ENCODE results near the gene NOS3.
A peak's percentile ranks its signal among the peaks of the same experiment; 100 is the strongest.

The NOS3 gene

DNA sequence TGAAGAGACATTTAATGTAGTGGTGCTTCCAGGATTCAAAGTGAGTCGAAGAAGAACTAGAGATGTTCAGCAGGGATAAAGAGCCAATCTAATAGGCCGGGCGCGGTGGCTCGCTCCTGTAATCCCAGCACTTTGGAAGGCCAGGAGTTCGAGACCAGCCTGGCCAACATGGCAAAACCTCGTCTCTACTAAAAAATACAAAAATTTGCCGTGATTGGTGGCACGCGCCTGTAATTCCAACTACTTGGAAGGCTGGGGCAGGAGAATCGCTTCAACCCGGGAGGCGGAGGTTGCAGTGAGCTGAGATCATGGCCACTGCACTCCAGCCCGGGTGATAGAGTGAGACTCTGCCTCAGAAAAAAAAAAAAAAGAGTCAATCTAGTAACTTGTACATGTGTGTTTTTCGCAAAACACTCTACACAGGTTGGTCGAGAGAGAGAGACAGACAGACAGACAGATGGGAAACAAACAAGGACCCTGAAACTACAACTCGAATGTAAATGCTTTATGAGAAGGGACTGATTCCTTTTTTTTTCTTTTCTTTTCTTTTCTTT lies 38.2 kb downstream of the NOS3 start:
- no peak for DNase-seq (ENCODE audit: low read depth)
- peak overlapping the region; percentile 60 for H3K4me3 ChIP-seq (ENCODE audit: low read depth, low read length)
- TF ChIP-seq, protein P1, sequence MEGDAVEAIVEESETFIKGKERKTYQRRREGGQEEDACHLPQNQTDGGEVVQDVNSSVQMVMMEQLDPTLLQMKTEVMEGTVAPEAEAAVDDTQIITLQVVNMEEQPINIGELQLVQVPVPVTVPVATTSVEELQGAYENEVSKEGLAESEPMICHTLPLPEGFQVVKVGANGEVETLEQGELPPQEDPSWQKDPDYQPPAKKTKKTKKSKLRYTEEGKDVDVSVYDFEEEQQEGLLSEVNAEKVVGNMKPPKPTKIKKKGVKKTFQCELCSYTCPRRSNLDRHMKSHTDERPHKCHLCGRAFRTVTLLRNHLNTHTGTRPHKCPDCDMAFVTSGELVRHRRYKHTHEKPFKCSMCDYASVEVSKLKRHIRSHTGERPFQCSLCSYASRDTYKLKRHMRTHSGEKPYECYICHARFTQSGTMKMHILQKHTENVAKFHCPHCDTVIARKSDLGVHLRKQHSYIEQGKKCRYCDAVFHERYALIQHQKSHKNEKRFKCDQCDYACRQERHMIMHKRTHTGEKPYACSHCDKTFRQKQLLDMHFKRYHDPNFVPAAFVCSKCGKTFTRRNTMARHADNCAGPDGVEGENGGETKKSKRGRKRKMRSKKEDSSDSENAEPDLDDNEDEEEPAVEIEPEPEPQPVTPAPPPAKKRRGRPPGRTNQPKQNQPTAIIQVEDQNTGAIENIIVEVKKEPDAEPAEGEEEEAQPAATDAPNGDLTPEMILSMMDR (IDR thresholded peaks at IDR 0.05; ENCODE audit: insufficient read depth, low read depth, low read length, missing control alignments) = no peak

DNA sequence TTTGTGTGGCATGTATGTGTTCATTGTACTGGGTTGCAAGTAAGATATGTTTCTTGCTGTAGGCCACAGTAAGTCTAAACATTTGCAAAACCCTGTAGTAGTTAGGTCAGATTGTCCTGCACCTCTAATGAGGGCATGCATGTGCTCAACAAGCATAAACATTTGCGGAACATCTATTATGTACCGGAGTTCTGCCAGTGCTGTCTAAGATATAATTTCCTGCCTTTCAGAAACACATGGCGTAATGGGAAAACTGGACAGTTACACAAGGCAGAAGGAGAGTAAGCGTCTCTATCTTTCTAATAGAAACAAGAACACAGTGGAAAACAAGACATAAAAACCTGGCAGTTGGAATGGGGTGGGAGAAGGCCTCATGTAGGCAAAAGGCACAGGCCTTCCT lies 40.2 kb downstream of the NOS3 start:
- TF ChIP-seq, protein P1 (IDR thresholded peaks at IDR 0.05; ENCODE audit: insufficient read depth, low read depth, low read length, missing control alignments) = no peak
- no peak overlapping the region for H3K4me3 ChIP-seq (ENCODE audit: low read depth, low read length)
- no peak for DNase-seq (ENCODE audit: low read depth)

GRCh38 chr7:151032936-151033863 lies 42.4 kb downstream of the NOS3 start:
- DNase-seq (ENCODE audit: low read depth) = no peak

GRCh38 chr7:151033864-151034249 lies 43.0 kb downstream of the NOS3 start:
- no peak overlapping the region for H3K4me3 ChIP-seq (ENCODE audit: low read depth, low read length)
- TF ChIP-seq, protein P1 (IDR thresholded peaks at IDR 0.05; ENCODE audit: insufficient read depth, low read depth, low read length, missing control alignments) = no peak
- DNase-seq (ENCODE audit: low read depth) = no peak

More at GRCh38 chr7:151032936-151033863, 42.4 kb downstream of the NOS3 start:
- no peak overlapping the region for H3K4me3 ChIP-seq (ENCODE audit: low read depth, low read length)
- TF ChIP-seq, protein P1 (IDR thresholded peaks at IDR 0.05; ENCODE audit: insufficient read depth, low read depth, low read length, missing control alignments) = peak; percentile 2

DNA sequence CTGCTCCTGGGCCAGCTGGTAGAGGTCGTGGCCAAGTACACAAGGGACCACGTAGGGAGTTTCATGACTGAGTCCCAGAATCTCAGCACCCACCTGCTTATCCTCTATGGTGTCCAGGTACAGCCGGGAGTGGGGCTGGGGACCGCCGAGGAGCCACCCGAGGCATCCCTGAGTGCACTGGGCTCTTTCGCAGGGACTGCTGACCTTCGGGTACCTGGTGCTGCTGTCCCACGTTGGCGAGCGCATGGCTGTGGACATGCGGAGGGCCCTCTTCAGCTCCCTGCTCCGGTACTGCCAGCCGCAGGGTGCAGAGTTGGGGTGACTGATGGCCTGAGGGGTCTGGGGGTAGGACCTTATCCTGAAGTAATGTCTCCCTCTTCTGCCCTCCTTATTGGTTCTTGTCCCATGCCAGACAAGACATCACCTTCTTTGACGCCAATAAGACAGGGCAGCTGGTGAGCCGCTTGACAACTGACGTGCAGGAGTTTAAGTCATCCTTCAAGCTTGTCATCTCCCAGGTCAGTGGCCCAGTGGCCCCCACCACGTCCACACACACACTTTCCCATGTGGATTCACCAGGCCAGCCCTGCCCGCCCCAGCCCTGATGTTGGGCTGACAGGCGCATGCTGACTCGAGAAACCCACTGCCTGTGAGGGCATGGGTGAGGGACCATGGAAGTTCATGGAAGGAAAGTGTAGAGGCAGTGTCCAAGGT lies 43.7 kb downstream of the NOS3 start:
- H3K4me3 ChIP-seq (ENCODE audit: low read depth, low read length) = no peak overlapping the region
- TF ChIP-seq, protein P1 (IDR thresholded peaks at IDR 0.05; ENCODE audit: insufficient read depth, low read depth, low read length, missing control alignments) = no peak
- no peak for DNase-seq (ENCODE audit: low read depth)

DNA sequence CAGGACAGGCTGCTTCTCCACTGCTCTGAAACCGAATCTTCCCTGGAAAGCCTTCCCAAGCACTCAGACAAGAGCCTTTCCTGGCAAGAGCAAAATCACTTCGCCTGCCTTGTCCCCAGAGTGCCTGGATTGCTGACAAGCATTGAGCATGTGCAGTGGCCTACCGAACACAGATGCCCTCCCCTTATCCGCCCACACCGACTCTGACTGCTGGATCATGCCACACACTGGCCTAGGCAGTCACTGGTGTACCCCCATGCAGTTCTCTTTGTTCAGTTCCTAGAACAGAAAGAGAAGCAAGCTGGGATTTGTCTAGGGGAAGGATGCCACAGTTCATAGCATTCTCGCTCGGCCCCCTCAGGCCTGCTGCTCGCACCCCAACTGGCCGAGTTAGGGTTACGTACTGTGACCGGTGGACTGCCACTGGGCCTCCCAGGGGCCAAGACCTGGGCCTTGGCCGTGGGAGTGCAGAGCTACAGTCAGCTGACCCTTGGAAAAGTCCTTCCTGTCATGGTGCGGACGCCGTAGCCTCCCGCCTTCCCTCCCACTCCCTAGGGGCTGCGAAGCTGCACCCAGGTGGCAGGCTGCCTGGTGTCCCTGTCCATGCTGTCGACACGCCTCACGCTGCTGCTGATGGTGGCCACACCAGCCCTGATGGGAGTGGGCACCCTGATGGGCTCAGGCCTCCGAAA lies 44.4 kb downstream of the NOS3 start:
- DNase-seq (ENCODE audit: low read depth) = no peak
- TF ChIP-seq, protein P1 (IDR thresholded peaks at IDR 0.05; ENCODE audit: insufficient read depth, low read depth, low read length, missing control alignments) = no peak
- no peak overlapping the region for H3K4me3 ChIP-seq (ENCODE audit: low read depth, low read length)

Measured in GM12865 (cell line).